HepG2 (cell line): Measurements from ENCODE around the gene DSTN. TPM values are rescaled to one million over a fixed set of nuclear protein-coding genes. Genes with fewer than 3 reads are reported as not detected.
A peak's percentile ranks its signal among the peaks of the same experiment; 100 is the strongest.

ENCODE experiments used
- BRD4 ChIP-seq: sonication (generic); formaldehyde crosslinking; IDR thresholded peaks from 2 replicates; pipeline ENCODE4 v1.4.0; 2020; ENCODE audit warnings: missing genetic modification reagents
- CBX5 ChIP-seq: sonication (generic); formaldehyde crosslinking; IDR thresholded peaks from 2 replicates; pipeline ENCODE4 v1.4.0; 2020; ENCODE audit warnings: missing genetic modification reagents, borderline replicate concordance
- KDM3A ChIP-seq: IDR thresholded peaks from 2 replicates; pipeline ENCODE4 v1.6.1; 2018; ENCODE audit warnings: low read depth, missing compliant biosample characterization
- MAFF ChIP-seq: IDR thresholded peaks from 2 replicates; pipeline ENCODE4 v1.6.1; 2011; ENCODE audit warnings: low read depth, low read length, improper control_type of control experiment
- NCOR1 ChIP-seq: fragments of 200-600 bp; sonication (generic); IDR thresholded peaks from 2 replicates; pipeline ENCODE4 v1.7.0; 2017; ENCODE audit warnings: antibody characterized with exemption, low read length, borderline replicate concordance
- TCF12 ChIP-seq, 2 experiments: fragments of 450-650 bp in 1 of 2; sonication (generic) in 1 of 2; formaldehyde crosslinking in 1 of 2; IDR thresholded peaks; 2 replicates each; pipeline versions ENCODE4 v1.6.1 to v1.8.0; 2017 to 2022; ENCODE audit warnings: antibody characterized with exemption in 1 of 2, mild to moderate bottlenecking in 1 of 2, missing genetic modification reagents in 1 of 2, moderate library complexity in 1 of 2
- ZBTB38 ChIP-seq: sonication (generic); formaldehyde crosslinking; IDR thresholded peaks from 2 replicates; pipeline ENCODE4 v1.5.1; 2020; ENCODE audit warnings: mild to moderate bottlenecking, missing genetic modification reagents
- ZNF10 ChIP-seq: sonication (generic); formaldehyde crosslinking; IDR thresholded peaks from 2 replicates; pipeline ENCODE4 v1.4.0; 2020; ENCODE audit warnings: mild to moderate bottlenecking, low read depth, missing genetic modification reagents, borderline replicate concordance
- ZNF383 ChIP-seq: sonication (generic); formaldehyde crosslinking; IDR thresholded peaks from 2 replicates; pipeline ENCODE4 v1.4.0; 2020; ENCODE audit warnings: missing genetic modification reagents, mild to moderate bottlenecking, borderline replicate concordance
- ZNF562 ChIP-seq: sonication (generic); formaldehyde crosslinking; IDR thresholded peaks from 2 replicates; pipeline ENCODE4 v1.8.0; 2022; ENCODE audit warnings: missing genetic modification reagents, borderline replicate concordance
- polyA plus RNA-seq, 8 experiments: library from polyadenylated mRNA; depleted of rRNA in 3 of 8; stranded (reverse) in 7 of 8; unstranded in 1 of 8; fragments of >200 nt; fragmentation: Illumina TruSeq in 4 of 8; extraction: Trizol in 4 of 8; gene quantifications; 2 replicates each; pipeline versions ENCODE4 v1.2.1 to v1.2.3, GENCODE V29; 2011 to 2016; ENCODE audit warnings: low read depth in 4 of 8, missing spikeins in 1 of 8, mixed read lengths in 1 of 8; ENCODE audit not compliant: insufficient read depth in 1 of 8
- total RNA-seq, 5 experiments: library from RNA; depleted of rRNA; stranded (reverse); fragments of >200 nt; fragmentation: Illumina TruSeq; extraction: Trizol; gene quantifications; 2 replicates each; pipeline ENCODE4 v1.2.3, GENCODE V29; 2016; ENCODE audit warnings: low read depth in 1 of 5
- TF ChIP-seq, protein P1 (sequence below): sonication (generic); formaldehyde crosslinking; IDR thresholded peaks from 2 replicates; pipeline ENCODE4 v1.4.0; 2020; ENCODE audit warnings: missing genetic modification reagents, borderline replicate concordance
- TF ChIP-seq, protein P2 (sequence below): sonication (generic); formaldehyde crosslinking; IDR thresholded peaks from 2 replicates; pipeline ENCODE4 v1.9.0; 2021; ENCODE audit warnings: missing genetic modification reagents, mild to moderate bottlenecking, borderline replicate concordance
- TF ChIP-seq, protein P3 (sequence below): sonication (generic); formaldehyde crosslinking; IDR thresholded peaks from 2 replicates; pipeline ENCODE4 v1.4.0; 2020; ENCODE audit warnings: mild to moderate bottlenecking, missing genetic modification reagents, borderline replicate concordance
- TF ChIP-seq, protein P4 (sequence below): sonication (generic); formaldehyde crosslinking; IDR thresholded peaks from 2 replicates; pipeline ENCODE4 v1.8.0; 2022; ENCODE audit warnings: missing genetic modification reagents, mild to moderate bottlenecking, moderate library complexity, borderline replicate concordance

DSTN gene
- total and polyA plus RNA-seq, 2 of the 13 experiments (the other 11 are each of a cell fraction or from before 2014, with no cell fraction given) = 27.6 to 106 TPM

DNA sequence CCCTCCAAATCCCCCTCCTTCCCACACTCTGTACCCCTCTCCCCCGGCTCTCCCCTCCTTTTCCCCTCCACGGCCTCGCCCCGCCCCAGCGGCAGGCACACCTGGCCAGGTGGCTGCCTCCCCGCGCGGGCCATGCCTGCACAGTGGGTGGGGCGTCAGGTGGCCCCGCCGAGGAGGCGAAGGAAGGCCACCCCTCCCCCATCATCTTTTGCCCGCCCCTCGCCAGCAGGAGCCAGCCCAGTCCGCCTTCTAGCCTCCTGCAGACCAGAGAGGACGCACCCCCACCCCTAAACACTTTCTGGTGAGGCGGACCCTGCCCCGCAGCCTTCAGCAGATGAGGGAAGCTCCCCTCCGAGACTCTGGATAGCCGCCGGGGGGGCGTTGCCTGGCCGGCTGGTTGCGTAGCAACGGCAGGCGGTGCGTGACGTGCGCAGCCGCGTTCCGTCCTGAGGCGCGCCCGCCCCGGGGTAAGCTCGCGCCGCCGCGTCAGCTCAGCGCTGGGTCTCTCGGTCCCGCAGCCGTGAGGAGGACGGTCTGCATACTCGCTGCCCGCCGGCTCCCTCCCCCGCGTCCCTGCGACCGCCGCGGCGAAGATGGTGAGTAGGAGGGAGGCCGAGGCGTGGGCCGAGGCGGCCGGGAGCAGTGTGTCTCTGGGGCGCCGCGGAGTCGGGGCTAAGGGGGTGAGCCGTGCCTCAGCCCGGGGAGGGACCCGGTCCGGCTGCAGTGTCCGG, at the start of gene DSTN (continued):
- TF ChIP-seq, protein P1, sequence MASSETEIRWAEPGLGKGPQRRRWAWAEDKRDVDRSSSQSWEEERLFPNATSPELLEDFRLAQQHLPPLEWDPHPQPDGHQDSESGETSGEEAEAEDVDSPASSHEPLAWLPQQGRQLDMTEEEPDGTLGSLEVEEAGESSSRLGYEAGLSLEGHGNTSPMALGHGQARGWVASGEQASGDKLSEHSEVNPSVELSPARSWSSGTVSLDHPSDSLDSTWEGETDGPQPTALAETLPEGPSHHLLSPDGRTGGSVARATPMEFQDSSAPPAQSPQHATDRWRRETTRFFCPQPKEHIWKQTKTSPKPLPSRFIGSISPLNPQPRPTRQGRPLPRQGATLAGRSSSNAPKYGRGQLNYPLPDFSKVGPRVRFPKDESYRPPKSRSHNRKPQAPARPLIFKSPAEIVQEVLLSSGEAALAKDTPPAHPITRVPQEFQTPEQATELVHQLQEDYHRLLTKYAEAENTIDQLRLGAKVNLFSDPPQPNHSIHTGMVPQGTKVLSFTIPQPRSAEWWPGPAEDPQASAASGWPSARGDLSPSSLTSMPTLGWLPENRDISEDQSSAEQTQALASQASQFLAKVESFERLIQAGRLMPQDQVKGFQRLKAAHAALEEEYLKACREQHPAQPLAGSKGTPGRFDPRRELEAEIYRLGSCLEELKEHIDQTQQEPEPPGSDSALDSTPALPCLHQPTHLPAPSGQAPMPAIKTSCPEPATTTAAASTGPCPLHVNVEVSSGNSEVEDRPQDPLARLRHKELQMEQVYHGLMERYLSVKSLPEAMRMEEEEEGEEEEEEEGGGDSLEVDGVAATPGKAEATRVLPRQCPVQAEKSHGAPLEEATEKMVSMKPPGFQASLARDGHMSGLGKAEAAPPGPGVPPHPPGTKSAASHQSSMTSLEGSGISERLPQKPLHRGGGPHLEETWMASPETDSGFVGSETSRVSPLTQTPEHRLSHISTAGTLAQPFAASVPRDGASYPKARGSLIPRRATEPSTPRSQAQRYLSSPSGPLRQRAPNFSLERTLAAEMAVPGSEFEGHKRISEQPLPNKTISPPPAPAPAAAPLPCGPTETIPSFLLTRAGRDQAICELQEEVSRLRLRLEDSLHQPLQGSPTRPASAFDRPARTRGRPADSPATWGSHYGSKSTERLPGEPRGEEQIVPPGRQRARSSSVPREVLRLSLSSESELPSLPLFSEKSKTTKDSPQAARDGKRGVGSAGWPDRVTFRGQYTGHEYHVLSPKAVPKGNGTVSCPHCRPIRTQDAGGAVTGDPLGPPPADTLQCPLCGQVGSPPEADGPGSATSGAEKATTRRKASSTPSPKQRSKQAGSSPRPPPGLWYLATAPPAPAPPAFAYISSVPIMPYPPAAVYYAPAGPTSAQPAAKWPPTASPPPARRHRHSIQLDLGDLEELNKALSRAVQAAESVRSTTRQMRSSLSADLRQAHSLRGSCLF = no peak
- TF ChIP-seq KDM3A (CRISPR knock-in tag) (no peak; the same call in 1 of the 2 replicates), BRD4 (no peak), ZBTB38 (CRISPR knock-in tag) (peak; percentile 86), MAFF (no peak), ZNF383 (CRISPR knock-in tag) (no peak), ZNF10 (CRISPR knock-in tag) (no peak), TCF12 (IDR thresholded peaks at IDR 0.05) (no peak), TCF12 (CRISPR knock-in tag; IDR thresholded peaks at IDR 0.05) (no peak; the same call in 1 of the 2 replicates), NCOR1 (no peak; the same call in 1 of the 2 replicates), ZNF562 (CRISPR knock-in tag) (no peak), CBX5 (CRISPR knock-in tag) (no peak)
- TF ChIP-seq, protein P2, sequence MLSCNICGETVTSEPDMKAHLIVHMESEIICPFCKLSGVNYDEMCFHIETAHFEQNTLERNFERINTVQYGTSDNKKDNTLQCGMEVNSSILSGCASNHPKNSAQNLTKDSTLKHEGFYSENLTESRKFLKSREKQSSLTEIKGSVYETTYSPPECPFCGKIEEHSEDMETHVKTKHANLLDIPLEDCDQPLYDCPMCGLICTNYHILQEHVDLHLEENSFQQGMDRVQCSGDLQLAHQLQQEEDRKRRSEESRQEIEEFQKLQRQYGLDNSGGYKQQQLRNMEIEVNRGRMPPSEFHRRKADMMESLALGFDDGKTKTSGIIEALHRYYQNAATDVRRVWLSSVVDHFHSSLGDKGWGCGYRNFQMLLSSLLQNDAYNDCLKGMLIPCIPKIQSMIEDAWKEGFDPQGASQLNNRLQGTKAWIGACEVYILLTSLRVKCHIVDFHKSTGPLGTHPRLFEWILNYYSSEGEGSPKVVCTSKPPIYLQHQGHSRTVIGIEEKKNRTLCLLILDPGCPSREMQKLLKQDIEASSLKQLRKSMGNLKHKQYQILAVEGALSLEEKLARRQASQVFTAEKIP (CRISPR knock-in tag) = no peak
- TF ChIP-seq, protein P3, sequence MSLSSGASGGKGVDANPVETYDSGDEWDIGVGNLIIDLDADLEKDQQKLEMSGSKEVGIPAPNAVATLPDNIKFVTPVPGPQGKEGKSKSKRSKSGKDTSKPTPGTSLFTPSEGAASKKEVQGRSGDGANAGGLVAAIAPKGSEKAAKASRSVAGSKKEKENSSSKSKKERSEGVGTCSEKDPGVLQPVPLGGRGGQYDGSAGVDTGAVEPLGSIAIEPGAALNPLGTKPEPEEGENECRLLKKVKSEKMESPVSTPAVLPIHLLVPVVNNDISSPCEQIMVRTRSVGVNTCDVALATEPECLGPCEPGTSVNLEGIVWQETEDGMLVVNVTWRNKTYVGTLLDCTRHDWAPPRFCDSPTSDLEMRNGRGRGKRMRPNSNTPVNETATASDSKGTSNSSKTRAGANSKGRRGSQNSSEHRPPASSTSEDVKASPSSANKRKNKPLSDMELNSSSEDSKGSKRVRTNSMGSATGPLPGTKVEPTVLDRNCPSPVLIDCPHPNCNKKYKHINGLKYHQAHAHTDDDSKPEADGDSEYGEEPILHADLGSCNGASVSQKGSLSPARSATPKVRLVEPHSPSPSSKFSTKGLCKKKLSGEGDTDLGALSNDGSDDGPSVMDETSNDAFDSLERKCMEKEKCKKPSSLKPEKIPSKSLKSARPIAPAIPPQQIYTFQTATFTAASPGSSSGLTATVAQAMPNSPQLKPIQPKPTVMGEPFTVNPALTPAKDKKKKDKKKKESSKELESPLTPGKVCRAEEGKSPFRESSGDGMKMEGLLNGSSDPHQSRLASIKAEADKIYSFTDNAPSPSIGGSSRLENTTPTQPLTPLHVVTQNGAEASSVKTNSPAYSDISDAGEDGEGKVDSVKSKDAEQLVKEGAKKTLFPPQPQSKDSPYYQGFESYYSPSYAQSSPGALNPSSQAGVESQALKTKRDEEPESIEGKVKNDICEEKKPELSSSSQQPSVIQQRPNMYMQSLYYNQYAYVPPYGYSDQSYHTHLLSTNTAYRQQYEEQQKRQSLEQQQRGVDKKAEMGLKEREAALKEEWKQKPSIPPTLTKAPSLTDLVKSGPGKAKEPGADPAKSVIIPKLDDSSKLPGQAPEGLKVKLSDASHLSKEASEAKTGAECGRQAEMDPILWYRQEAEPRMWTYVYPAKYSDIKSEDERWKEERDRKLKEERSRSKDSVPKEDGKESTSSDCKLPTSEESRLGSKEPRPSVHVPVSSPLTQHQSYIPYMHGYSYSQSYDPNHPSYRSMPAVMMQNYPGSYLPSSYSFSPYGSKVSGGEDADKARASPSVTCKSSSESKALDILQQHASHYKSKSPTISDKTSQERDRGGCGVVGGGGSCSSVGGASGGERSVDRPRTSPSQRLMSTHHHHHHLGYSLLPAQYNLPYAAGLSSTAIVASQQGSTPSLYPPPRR (CRISPR knock-in tag) = no peak
- TF ChIP-seq, protein P4, sequence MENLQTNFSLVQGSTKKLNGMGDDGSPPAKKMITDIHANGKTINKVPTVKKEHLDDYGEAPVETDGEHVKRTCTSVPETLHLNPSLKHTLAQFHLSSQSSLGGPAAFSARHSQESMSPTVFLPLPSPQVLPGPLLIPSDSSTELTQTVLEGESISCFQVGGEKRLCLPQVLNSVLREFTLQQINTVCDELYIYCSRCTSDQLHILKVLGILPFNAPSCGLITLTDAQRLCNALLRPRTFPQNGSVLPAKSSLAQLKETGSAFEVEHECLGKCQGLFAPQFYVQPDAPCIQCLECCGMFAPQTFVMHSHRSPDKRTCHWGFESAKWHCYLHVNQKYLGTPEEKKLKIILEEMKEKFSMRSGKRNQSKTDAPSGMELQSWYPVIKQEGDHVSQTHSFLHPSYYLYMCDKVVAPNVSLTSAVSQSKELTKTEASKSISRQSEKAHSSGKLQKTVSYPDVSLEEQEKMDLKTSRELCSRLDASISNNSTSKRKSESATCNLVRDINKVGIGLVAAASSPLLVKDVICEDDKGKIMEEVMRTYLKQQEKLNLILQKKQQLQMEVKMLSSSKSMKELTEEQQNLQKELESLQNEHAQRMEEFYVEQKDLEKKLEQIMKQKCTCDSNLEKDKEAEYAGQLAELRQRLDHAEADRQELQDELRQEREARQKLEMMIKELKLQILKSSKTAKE (CRISPR knock-in tag) = no peak
